Psoas muscle (tissue), 8 donors: ENCODE measurements around the gene LRG1. TPM values are rescaled to one million over a fixed set of nuclear protein-coding genes. Genes with fewer than 3 reads are reported as not detected.

Experiments
- ATAC-seq, 4 donors: fragments of 200-7000 bp; cut with Tn5 transposase; one replicate each; pipeline ENCODE4 v1.9.1; 2020; ENCODE audit warnings: moderate library complexity in 3 of 4, mild to moderate bottlenecking in 2 of 4
- DNase-seq, 2 donors: peaks; one replicate each; pipeline ENCODE4 v3.0.0-alpha.2; 2020
- H3K27ac ChIP-seq: fragments of 200-600 bp; one replicate; pipeline ENCODE4 v1.8.0; 2022
- H3K27me3 ChIP-seq, 3 donors: fragments of 200-600 bp in 1 of 3; one replicate each; pipeline versions ENCODE4 v1.6.1 to v1.8.0; 2013 to 2022; ENCODE audit warnings: low read length in 2 of 3, mild to moderate bottlenecking in 2 of 3, moderate library complexity in 1 of 3; ENCODE audit not compliant: insufficient read depth in 3 of 3
- H3K36me3 ChIP-seq, 2 donors: fragments of 200-600 bp in 1 of 2; one replicate each; pipeline versions ENCODE4 v1.6.1 to v1.8.0; 2013 to 2022; ENCODE audit warnings: low read depth in 1 of 2, mild to moderate bottlenecking in 1 of 2, moderate library complexity in 1 of 2; ENCODE audit not compliant: insufficient read depth in 1 of 2
- H3K4me1 ChIP-seq: fragments of 200-600 bp; one replicate; pipeline ENCODE4 v1.8.0; 2022
- H3K4me3 ChIP-seq: fragments of 200-600 bp; one replicate; pipeline ENCODE4 v1.8.0; 2022; ENCODE audit warnings: mild to moderate bottlenecking
- H3K9me3 ChIP-seq: fragments of 200-600 bp; one replicate; pipeline ENCODE4 v1.8.0; 2022
- CTCF ChIP-seq: fragments of 200-600 bp; IDR thresholded peaks from one replicate; pipeline ENCODE4 v1.8.0; 2022; ENCODE audit warnings: antibody characterized with exemption
- WGBS, 3 donors: extraction: QIAGEN DNeasy Blood & Tissue Kit; methylation state at CpG; one replicate each; pipeline versions ENCODE4 v1.1.6 to v1.1.7; 2013; 5-methylcytosine and 5-hydroxymethylcytosine counted together
- intact Hi-C, 2 donors: fragments of 100-400 bp; cut with DNase I; formaldehyde crosslinking; loops; one replicate each; pipeline versions ENCODE4 v1.11.0 to v1.14.2; 2022
- polyA plus RNA-seq, 3 donors: library from polyadenylated mRNA; stranded (reverse); fragments of 200-250 nt; gene quantifications; one replicate each; pipeline ENCODE4 v1.2.3, GENCODE V29; 2013
- total RNA-seq, 4 donors: library from RNA; stranded (reverse); fragmentation: NEBNext Ultra II Directional in 2 of 4; extraction: Animal tissue kit (Norgen Biotek cat#: 25700) in 2 of 4; gene quantifications; one replicate each; pipeline versions ENCODE4 v1.2.1 to v1.2.4, GENCODE V29; 2021 to 2023
- donor health status: healthy with polysubstance abuse.
- donor health status: DM: no; HTN: no; CAD: no; lungs with moderate emphysema.
- donor health status: Bipolar disorder and iron deficiency.
- donor health status: healthy.
- donor health status: DM: yes; HTN: yes; CAD: no.
- donor health status: DM: no; HTN: no; CAD: no.
- donor health status: DM: no; HTN: no; CAD: no.
- donor health status: DM: yes; HTN: yes; CAD: no.

The LRG1 gene
- total and polyA plus RNA-seq, 7 donors: 0.09 to 1.8 (median 0.42) TPM; not detected in 1

GRCh38 chr19:4582980-4583842, 43.4 kb upstream of the LRG1 start:
- WGBS, 3 donors: 61 to 67% (median 66%) methylated on average over 15 to 16 of the region's 16 CpGs
- DNase-seq: no peak
- Histone ChIP-seq H3K4me1 (peaks cover 7% of the 10 kb centered on the region), H3K27me3 (peaks cover 0 to 68% (median 19%) of the 10 kb centered on the region in 3 donors), H3K4me3 (no peak overlapping the region), H3K27ac (no peak overlapping the region), H3K36me3 (no peaks in the 10 kb centered on the region), H3K9me3 (no peaks in the 10 kb centered on the region)
- TF ChIP-seq CTCF: no peak
- intact Hi-C loops: no loop called here
- no peak for ATAC-seq

GRCh38 chr19:4581666-4582553, 42.1 kb upstream of the LRG1 start:
- H3K27me3 ChIP-seq: peaks cover 0 to 62% (median 19%) of the 10 kb centered on the region in 3 donors
- no peak overlapping the region for H3K4me3 ChIP-seq
- WGBS, 3 donors: 12 to 47% (median 17%) methylated on average over 17 to 57 of the region's 57 CpGs
- peaks cover 7% of the 10 kb centered on the region for H3K4me1 ChIP-seq
- H3K9me3 ChIP-seq: no peaks in the 10 kb centered on the region
- intact Hi-C loops: no loop called here
- H3K36me3 ChIP-seq: no peaks in the 10 kb centered on the region
- DNase-seq (no peak), ATAC-seq (peak in 1 of 4 donors; percentile 27)
- no peak for TF ChIP-seq CTCF
- H3K27ac ChIP-seq: no peak overlapping the region

GRCh38 chr19:4580961-4581665, 41.3 kb upstream of the LRG1 start:
- Histone ChIP-seq H3K36me3 (no peaks in the 10 kb centered on the region), H3K4me1 (peaks cover 7% of the 10 kb centered on the region), H3K4me3 (peak overlapping the region; percentile 49), H3K27ac (no peak overlapping the region), H3K9me3 (no peaks in the 10 kb centered on the region), H3K27me3 (peaks cover 0 to 57% (median 19%) of the 10 kb centered on the region in 3 donors)
- WGBS, 3 donors: 0 to 1% (median 0%) methylated on average over 21 to 57 of the region's 62 CpGs
- DNase-seq (no peak), ATAC-seq (no peak)
- intact Hi-C loops: no loop called here
- no peak for TF ChIP-seq CTCF

GRCh38 chr19:4580021-4580901, 40.4 kb upstream of the LRG1 start:
- H3K9me3 ChIP-seq: no peaks in the 10 kb centered on the region
- DNase-seq: no peak
- 9 to 23% (median 12%) methylated on average over 39 to 50 of the region's 50 CpGs for WGBS, 3 donors
- peak overlapping the region; percentile 49 for H3K4me3 ChIP-seq
- H3K27me3 ChIP-seq: peaks cover 0 to 49% (median 19%) of the 10 kb centered on the region in 3 donors
- no peak for TF ChIP-seq CTCF
- intact Hi-C loops: no loop called here
- no peaks in the 10 kb centered on the region for H3K36me3 ChIP-seq
- ATAC-seq: no peak
- no peak overlapping the region for H3K27ac ChIP-seq
- H3K4me1 ChIP-seq: peaks cover 7% of the 10 kb centered on the region
